Activated CD4-positive, alpha-beta T cell treated with anti-CD3 and anti-CD28 coated beads, Interleukin-2, amount 10 ng/mL, durations not matched to agents 7 days and 5 days (primary cell): ENCODE data around the gene PHOX2A. TPM values are rescaled to one million over a fixed set of nuclear protein-coding genes. Genes with fewer than 3 reads are reported as not detected.
"Not testable (repeated sequence)": the region's sequence is repeated elsewhere in the genome, so short reads cannot be mapped to it uniquely, and the experiment has no call there.

Experiments
- CTCF ChIA-PET: fragments of 350-600 bp; sonication (Branson Sonifier 250); formaldehyde crosslinking; loops from one replicate; lab custom pipeline; 2021; ENCODE audit warnings: antibody characterized with exemption; lab: Charles Lee
- POLR2A ChIA-PET: fragments of 350-600 bp; sonication (Branson Sonifier 250); formaldehyde crosslinking; loops from one replicate; lab custom pipeline; 2021; ENCODE audit warnings: antibody characterized with exemption; lab: Charles Lee
- DNase-seq: peaks from one replicate; pipeline ENCODE4 v3.0.0-alpha.2; 2020
- H3K27ac Mint-ChIP-seq: one replicate; pipeline ENCODE4 v1.8.0; 2021; ENCODE audit warnings: mild to moderate bottlenecking, moderate library complexity, mixed read lengths
- H3K27me3 Mint-ChIP-seq: one replicate; pipeline ENCODE4 v1.8.0; 2021; ENCODE audit warnings: mixed read lengths
- H3K36me3 Mint-ChIP-seq: one replicate; pipeline ENCODE4 v1.8.0; 2021; ENCODE audit warnings: low read depth, mixed read lengths
- H3K4me1 Mint-ChIP-seq: one replicate; pipeline ENCODE4 v1.8.0; 2021; ENCODE audit warnings: mixed read lengths
- H3K4me3 Mint-ChIP-seq: one replicate; pipeline ENCODE4 v1.8.0; 2021; ENCODE audit warnings: mild to moderate bottlenecking, moderate library complexity, mixed read lengths
- H3K9me3 Mint-ChIP-seq: one replicate; pipeline ENCODE4 v1.8.0; 2021; ENCODE audit warnings: mixed read lengths
- total RNA-seq, 2 experiments: library from RNA; stranded (reverse); gene quantifications; one replicate each; pipeline ENCODE4 v1.2.3, GENCODE V29; 2021

The PHOX2A gene
- total RNA-seq, 2 experiments from 2014 or later: not detected

GRCh38 chr11:72222106-72222891 is 21.7 kb downstream of the PHOX2A start:
- Mint-ChIP-seq H3K9me3 (no peaks in the 10 kb centered on the region), H3K36me3 (peaks cover 4% of the 10 kb centered on the region), H3K4me1 (peaks cover 36% of the 10 kb centered on the region), H3K27me3 (peaks cover 6% of the 10 kb centered on the region), H3K27ac (peak overlapping the region; percentile 94), H3K4me3 (peak overlapping the region; percentile 96)
- ChIA-PET CTCF (interaction anchor here (0.8 to 1.5 kb wide), 5 partner anchors 39 to 212 kb away, joined by 3 to 4 read pairs (median 3); partner anchors contain the start of gene CLPB), POLR2A (no interaction called here)
- DNase-seq: no peak

- POLR2A ChIA-PET: no interaction called here
- H3K9me3 Mint-ChIP-seq: no peaks in the 10 kb centered on the region
These were observed 22.4 kb downstream of the PHOX2A start for GRCh38 chr11:72221386-72222075.

GRCh38 chr11:72220696-72221363 is 23.1 kb downstream of the PHOX2A start:
- DNase-seq: no peak
- H3K4me3 Mint-ChIP-seq: no peak overlapping the region
- no peaks in the 10 kb centered on the region for H3K9me3 Mint-ChIP-seq
- H3K27ac Mint-ChIP-seq: no peak overlapping the region
- H3K27me3 Mint-ChIP-seq: peaks cover 18% of the 10 kb centered on the region
- CTCF ChIA-PET: interaction anchor here (1.3 to 1.4 kb wide), 2 partner anchors 77 to 181 kb away, joined by 3 to 4 read pairs; no protein-coding TSS in a partner anchor
- POLR2A ChIA-PET: no interaction called here
- H3K4me1 Mint-ChIP-seq: peaks cover 26% of the 10 kb centered on the region
- H3K36me3 Mint-ChIP-seq: peaks cover 2% of the 10 kb centered on the region

More at GRCh38 chr11:72221386-72222075, 22.4 kb downstream of the PHOX2A start:
- peaks cover 2% of the 10 kb centered on the region for H3K36me3 Mint-ChIP-seq
- no peak overlapping the region for H3K27ac Mint-ChIP-seq
- H3K27me3 Mint-ChIP-seq: peaks cover 13% of the 10 kb centered on the region
- H3K4me1 Mint-ChIP-seq: peaks cover 30% of the 10 kb centered on the region
- DNase-seq: no peak
- CTCF ChIA-PET: interaction anchor here (0.8 to 1.4 kb wide), 4 partner anchors 38 to 213 kb away, joined by 3 to 4 read pairs (median 3); partner anchors contain the start of gene CLPB
- H3K4me3 Mint-ChIP-seq: peak overlapping the region; percentile 96

- Mint-ChIP-seq H3K36me3 (no peaks in the 10 kb centered on the region), H3K4me3 (no peak overlapping the region), H3K9me3 (no peaks in the 10 kb centered on the region), H3K27ac (no peak overlapping the region), H3K27me3 (peaks cover 34% of the 10 kb centered on the region), H3K4me1 (peaks cover 19% of the 10 kb centered on the region)
- POLR2A ChIA-PET: no interaction called here
- no peak for DNase-seq
- CTCF ChIA-PET: no interaction called here
These were observed 25.7 kb downstream of the PHOX2A start for GRCh38 chr11:72218251-72218745.

- DNase-seq: no peak
- ChIA-PET POLR2A (no interaction called here), CTCF (no interaction called here)
- Mint-ChIP-seq H3K27ac (peak overlapping the region; percentile 65), H3K4me3 (no peak overlapping the region), H3K36me3 (no peaks in the 10 kb centered on the region), H3K9me3 (no peaks in the 10 kb centered on the region), H3K27me3 (peaks cover 38% of the 10 kb centered on the region), H3K4me1 (peaks cover 18% of the 10 kb centered on the region)
These were observed 26.1 kb downstream of the PHOX2A start for GRCh38 chr11:72217841-72218240.

- Mint-ChIP-seq H3K36me3 (no peaks in the 10 kb centered on the region), H3K27me3 (peaks cover 45% of the 10 kb centered on the region), H3K4me1 (peaks cover 6% of the 10 kb centered on the region), H3K9me3 (no peaks in the 10 kb centered on the region), H3K4me3 (no peak within 1 kb of the TSS), H3K27ac (no peak within 1 kb of the TSS)
- DNase-seq: no peak
- ChIA-PET POLR2A (no interaction called here), CTCF (no interaction called here)
These were observed 27.3 kb downstream of the PHOX2A start, which contains the start of gene FOLR2 for GRCh38 chr11:72216638-72217037. FOLR2 (plus strand) TSS chr11:72216794; CDS start chr11:72218585, 1,791 bp downstream.

GRCh38 chr11:72209101-72209500 is 34.9 kb downstream of the PHOX2A start:
- Mint-ChIP-seq H3K4me1 (no peaks in the 10 kb centered on the region), H3K9me3 (peaks cover 9% of the 10 kb centered on the region), H3K36me3 (no peaks in the 10 kb centered on the region), H3K27me3 (peaks cover 27% of the 10 kb centered on the region), H3K4me3 (no peak overlapping the region), H3K27ac (no peak overlapping the region)
- CTCF ChIA-PET: no interaction called here
- POLR2A ChIA-PET: no interaction called here
- no peak for DNase-seq

- Mint-ChIP-seq H3K27ac (no peak overlapping the region), H3K9me3 (peaks cover 9% of the 10 kb centered on the region), H3K4me1 (peaks cover 2% of the 10 kb centered on the region), H3K36me3 (no peaks in the 10 kb centered on the region), H3K4me3 (no peak overlapping the region), H3K27me3 (peaks cover 23% of the 10 kb centered on the region)
- ChIA-PET CTCF (interaction anchor here (0.6 kb wide), 1 partner anchor 1608 kb away, joined by 6 read pairs; no protein-coding TSS in a partner anchor), POLR2A (no interaction called here)
- no peak for DNase-seq
These were observed 35.7 kb downstream of the PHOX2A start for GRCh38 chr11:72208281-72208680.

GRCh38 chr11:72206794-72207193 is 37.2 kb downstream of the PHOX2A start:
- POLR2A ChIA-PET: not testable (repeated sequence)
- CTCF ChIA-PET: interaction anchor here (0.6 to 1.3 kb wide), 2 partner anchors 11 to 181 kb away, joined by 3 read pairs; no protein-coding TSS in a partner anchor

GRCh38 chr11:72204886-72205285 is 39.1 kb downstream of the PHOX2A start:
- CTCF ChIA-PET: no interaction called here
- POLR2A ChIA-PET: no interaction called here
- Mint-ChIP-seq H3K9me3 (peaks cover 7% of the 10 kb centered on the region), H3K27me3 (peaks cover 4% of the 10 kb centered on the region), H3K4me1 (peaks cover 11% of the 10 kb centered on the region), H3K4me3 (no peak overlapping the region), H3K36me3 (no peaks in the 10 kb centered on the region), H3K27ac (no peak overlapping the region)
- no peak for DNase-seq

More at GRCh38 chr11:72206794-72207193, 37.2 kb downstream of the PHOX2A start:
- not testable (repeated sequence) for H3K27ac Mint-ChIP-seq, H3K36me3 Mint-ChIP-seq, H3K9me3 Mint-ChIP-seq, DNase-seq, H3K4me3 Mint-ChIP-seq
- H3K4me1 Mint-ChIP-seq: peaks cover 11% of the 10 kb centered on the region
- peaks cover 13% of the 10 kb centered on the region for H3K27me3 Mint-ChIP-seq

- POLR2A ChIA-PET: no interaction called here
- DNase-seq: no peak
- CTCF ChIA-PET: no interaction called here
- H3K27ac Mint-ChIP-seq: no peak overlapping the region
- H3K9me3 Mint-ChIP-seq: no peaks in the 10 kb centered on the region
- H3K4me1 Mint-ChIP-seq: peaks cover 11% of the 10 kb centered on the region
- H3K4me3 Mint-ChIP-seq: no peak overlapping the region
- H3K27me3 Mint-ChIP-seq: no peaks in the 10 kb centered on the region
- no peaks in the 10 kb centered on the region for H3K36me3 Mint-ChIP-seq
These were observed 40.8 kb downstream of the PHOX2A start for GRCh38 chr11:72203163-72203562.

- Mint-ChIP-seq H3K4me3 (no peak overlapping the region), H3K36me3 (no peaks in the 10 kb centered on the region), H3K27ac (peak overlapping the region; percentile 6), H3K4me1 (peaks cover 11% of the 10 kb centered on the region), H3K27me3 (no peaks in the 10 kb centered on the region), H3K9me3 (no peaks in the 10 kb centered on the region)
- ChIA-PET POLR2A (no interaction called here), CTCF (interaction anchor here (0.6 kb wide), 1 partner anchor 158 kb away, joined by 3 read pairs; no protein-coding TSS in a partner anchor)
- no peak for DNase-seq
These were observed 41.4 kb downstream of the PHOX2A start for GRCh38 chr11:72202571-72202970.
